Astrocyte of the hippocampus (primary cell): Measurements from ENCODE around the gene ANKRD13B.

Experiments used
- DNase-seq: peaks from one replicate; pipeline ENCODE4 v3.0.0; 2011; ENCODE audit warnings: low read depth, low spot score

The ANKRD13B gene

GRCh38 chr17:29568331-29569244 lies 24.3 kb upstream of the ANKRD13B start, which contains the start of gene TP53I13:
TP53I13 (plus strand) TSS chr17:29568701; CDS start chr17:29568759, 58 bp downstream.
- peak; percentile 94 for DNase-seq

- DNase-seq, result no peak
These were observed 23.5 kb upstream of the ANKRD13B start for GRCh38 chr17:29569245-29569950.

GRCh38 chr17:29570521-29570920 lies 22.4 kb upstream of the ANKRD13B start:
- no peak for DNase-seq

- no peak for DNase-seq
These were observed 21.4 kb upstream of the ANKRD13B start for GRCh38 chr17:29571486-29571882.

GRCh38 chr17:29571883-29572681 lies 20.9 kb upstream of the ANKRD13B start:
- DNase-seq, result no peak

- peak; percentile 80 for DNase-seq
These were observed 20.0 kb upstream of the ANKRD13B start for GRCh38 chr17:29572691-29573557.

GRCh38 chr17:29573558-29573869 lies 19.4 kb upstream of the ANKRD13B start:
- no peak for DNase-seq

- DNase-seq, result no peak
These were observed 18.8 kb upstream of the ANKRD13B start for GRCh38 chr17:29573871-29574731.

GRCh38 chr17:29574732-29575510 lies 18.0 kb upstream of the ANKRD13B start:
- DNase-seq, result no peak

- DNase-seq, result no peak
These were observed 17.3 kb upstream of the ANKRD13B start for GRCh38 chr17:29575511-29576213.

- DNase-seq, result no peak
These were observed 16.5 kb upstream of the ANKRD13B start for GRCh38 chr17:29576214-29577000.

- no peak for DNase-seq
These were observed 15.9 kb upstream of the ANKRD13B start for GRCh38 chr17:29577001-29577370.

- DNase-seq, result peak; percentile 75
These were observed 15.3 kb upstream of the ANKRD13B start for GRCh38 chr17:29577385-29578211.

- no peak for DNase-seq
These were observed 14.1 kb upstream of the ANKRD13B start for GRCh38 chr17:29578626-29579485.

GRCh38 chr17:29579866-29580771 lies 12.8 kb upstream of the ANKRD13B start:
- peak; percentile 93 for DNase-seq
